Measurements from ENCODE around the gene KCTD1. TPM values are rescaled to one million over a fixed set of nuclear protein-coding genes. Genes with fewer than 3 reads are reported as not detected.

KCTD1 gene
- total and polyA plus RNA-seq, 2 of the 8 experiments (the other 6 are each of a cell fraction or from before 2014, with no cell fraction given) = 7.7 to 14.0 TPM

DNA sequence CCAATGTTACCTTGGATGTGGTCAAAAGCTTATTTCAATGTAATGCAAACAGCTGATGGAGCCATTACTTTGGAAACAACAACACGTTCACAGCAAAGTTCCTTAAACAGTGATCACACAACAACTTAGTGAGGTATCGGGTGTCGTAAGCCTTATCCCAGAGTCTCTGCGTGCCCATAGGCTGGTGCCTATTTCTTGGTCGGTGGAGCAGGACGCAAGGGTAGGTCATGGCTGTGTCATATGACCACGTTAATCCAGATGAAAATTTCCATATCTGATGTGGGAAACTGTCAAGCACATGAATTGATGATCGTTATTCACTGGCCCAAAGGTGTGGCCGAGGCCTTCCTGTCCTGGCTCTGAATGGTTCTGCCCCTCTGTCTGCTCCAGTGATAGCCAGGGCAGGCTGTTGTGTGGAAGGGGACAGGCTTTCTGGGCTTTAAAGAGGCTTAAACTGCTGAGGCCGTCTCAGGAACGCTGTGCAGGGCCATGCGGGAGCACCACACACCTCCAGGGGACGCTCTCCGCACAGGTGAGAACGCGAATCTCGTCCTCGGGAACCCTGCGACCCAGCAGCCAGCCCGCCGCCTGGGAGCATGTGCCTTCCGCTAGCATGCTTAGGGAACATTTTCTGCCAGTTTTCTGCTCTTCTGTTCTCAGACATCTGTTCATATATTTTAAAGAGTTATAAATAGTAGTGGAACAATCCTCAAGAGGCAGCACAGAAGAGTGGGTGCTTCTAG is 90.6 kb downstream of the KCTD1 start (continued):
- 0 out of 4 replicates have a peak, but pooled peaks of 1 of the 2 experiments have one; percentile 30 for TF ChIP-seq SIN3A (conservative IDR thresholded peaks at IDR 0.05 in 1 of 2, IDR thresholded peaks at IDR 0.05 in 1 of 2; ENCODE audit: low read depth in 1 of 2, low read length in 2 of 2)
- TF ChIP-seq KDM5A (IDR thresholded peaks at IDR 0.05; ENCODE audit: low read length) = no peak
- no peak for TF ChIP-seq CHD1 (IDR thresholded peaks at IDR 0.05; ENCODE audit: low read depth, low read length)
- no peak for TF ChIP-seq TAF7 (optimal IDR thresholded peaks at IDR 0.05; ENCODE audit: borderline replicate concordance, low read depth, low read length)
- TF ChIP-seq JUND (IDR thresholded peaks at IDR 0.05; ENCODE audit: low read length) = no peak
- no peak for TF ChIP-seq CTBP2 (IDR thresholded peaks at IDR 0.05; ENCODE audit: borderline replicate concordance, insufficient read depth, insufficient read length, low read length)
- TF ChIP-seq YY1 (IDR thresholded peaks at IDR 0.05; ENCODE audit: low read depth, low read length) = no peak
- no peak for TF ChIP-seq JUN (IDR thresholded peaks at IDR 0.05; ENCODE audit: low read depth, low read length)
- TF ChIP-seq CEBPB (IDR thresholded peaks at IDR 0.05; ENCODE audit: low read depth, low read length) = no peak
- TF ChIP-seq BCL11A (IDR thresholded peaks at IDR 0.05; ENCODE audit: low read depth in 2 of 2, low read length in 2 of 2) = no peak
- peak; percentile 48 for TF ChIP-seq ASH2L (IDR thresholded peaks at IDR 0.05; ENCODE audit: low read length)
- TF ChIP-seq POLR2A (IDR thresholded peaks at IDR 0.05; ENCODE audit: control extremely low read depth in 1 of 2, low read depth in 2 of 2, low read length in 2 of 2) = no peak
- TF ChIP-seq TBP (IDR thresholded peaks at IDR 0.05; ENCODE audit: low read depth, low read length) = peak; percentile 40; the same call in 1 of the 2 replicates
- no peak for TF ChIP-seq FOSL1 (IDR thresholded peaks at IDR 0.05; ENCODE audit: insufficient read depth, low read depth, low read length)
- no peak for TF ChIP-seq RBBP5 (IDR thresholded peaks at IDR 0.05; ENCODE audit: borderline replicate concordance, low read depth, low read length)
- TF ChIP-seq EP300 (IDR thresholded peaks at IDR 0.05; ENCODE audit: borderline replicate concordance in 1 of 2, low read depth in 2 of 2, low read length in 2 of 2) = no peak
- TF ChIP-seq GABPA (IDR thresholded peaks at IDR 0.05; ENCODE audit: borderline replicate concordance, insufficient read depth, low read length) = no peak
- TF ChIP-seq NANOG (IDR thresholded peaks at IDR 0.05; ENCODE audit: insufficient read depth, low read depth, low read length, poor library complexity, severe bottlenecking) = no peak
- no peak for TF ChIP-seq KDM4A (IDR thresholded peaks at IDR 0.05; ENCODE audit: low read depth, low read length, severe bottlenecking)
- no peak for TF ChIP-seq BACH1 (IDR thresholded peaks at IDR 0.05; ENCODE audit: low read length)
- TF ChIP-seq SIRT6 (IDR thresholded peaks at IDR 0.05; ENCODE audit: low read length) = no peak
- no peak for TF ChIP-seq SP4 (IDR thresholded peaks at IDR 0.05; ENCODE audit: low read length)
- no peak for TF ChIP-seq PHF8 (conservative IDR thresholded peaks at IDR 0.05; ENCODE audit: low read depth, low read length)
- peak; percentile 98 for TF ChIP-seq E2F6 (IDR thresholded peaks at IDR 0.05)
- TF ChIP-seq HDAC6 (IDR thresholded peaks at IDR 0.05; ENCODE audit: low read depth, low read length) = no peak

Data from H1 (cell line).